Panc1 (cell line): ENCODE results near the gene PIP4P1. TPM values are rescaled to one million over a fixed set of nuclear protein-coding genes. Genes with fewer than 3 reads are reported as not detected.

Source experiments
- ATAC-seq: fragments of 200-7000 bp; cut with Tn5 transposase; 2 replicates; pipeline ENCODE4 v1.9.1; 2020; ENCODE audit warnings: mild to moderate bottlenecking, moderate library complexity
- BruUV-seq: library from RNA; stranded (reverse); fragments of 400-500 nt; replicated peaks from 2 replicates; lab custom pipeline; 2021; lab: Mats Ljungman, UMichigan
- CTCF ChIA-PET: fragments of 300-600 bp; sonication (Branson Sonifier 250); formaldehyde crosslinking; loops from one replicate; lab custom pipeline; 2022; ENCODE audit warnings: antibody characterized with exemption; lab: Charles Lee
- POLR2A ChIA-PET: fragments of 300-600 bp; sonication (Branson Sonifier 250); formaldehyde crosslinking; loops from one replicate; lab custom pipeline; 2022; ENCODE audit warnings: antibody characterized with exemption; lab: Charles Lee
- DNase-seq: peaks from one replicate; pipeline ENCODE4 v3.0.0-alpha.2; 2010; ENCODE audit warnings: low read depth, low spot score
- H3K27ac ChIP-seq: 2 replicates; pipeline ENCODE4 v1.5.1; 2011; ENCODE audit warnings: mild to moderate bottlenecking, low read length, inconsistent platforms
- H3K27me3 ChIP-seq: fragments of 200-500 bp; sonication (Bioruptor generic); 2 replicates; pipeline ENCODE4 v1.6.0; 2014; ENCODE audit warnings: low read length, inconsistent platforms; ENCODE audit not compliant: control insufficient read depth, insufficient read depth
- H3K36me3 ChIP-seq: fragments of 200-500 bp; sonication (Bioruptor generic); 2 replicates; pipeline ENCODE4 v1.5.1; 2014; ENCODE audit warnings: inconsistent platforms, mild to moderate bottlenecking, low read length, moderate library complexity; ENCODE audit not compliant: control insufficient read depth, insufficient read depth
- H3K4me1 ChIP-seq: 2 replicates; pipeline ENCODE4 v1.5.1; 2011; ENCODE audit warnings: inconsistent platforms, mild to moderate bottlenecking, low read length, moderate library complexity; ENCODE audit not compliant: control insufficient read depth, insufficient read depth
- H3K4me3 ChIP-seq, 2 experiments: 2 replicates each; pipeline ENCODE4 v1.5.1; 2011 to 2012; ENCODE audit warnings: low read depth in 2 of 2, low read length in 2 of 2, mild to moderate bottlenecking in 2 of 2, inconsistent platforms in 1 of 2, moderate library complexity in 1 of 2
- H3K9me3 ChIP-seq: fragments of 200-500 bp; sonication (Bioruptor generic); 2 replicates; pipeline ENCODE4 v1.5.1; 2014; ENCODE audit warnings: low read depth, mild to moderate bottlenecking, inconsistent platforms, low read length, moderate library complexity; ENCODE audit not compliant: control insufficient read depth, insufficient read depth
- CTCF ChIP-seq: fragments of 450-650 bp; IDR thresholded peaks from 2 replicates; pipeline ENCODE4 v1.5.1; 2017; ENCODE audit warnings: mild to moderate bottlenecking
- POLR2AphosphoS5 ChIP-seq: IDR thresholded peaks from 2 replicates; pipeline ENCODE4 v1.6.1; 2012; ENCODE audit warnings: mild to moderate bottlenecking, low read depth, low read length, moderate library complexity
- REST ChIP-seq, 2 experiments: IDR thresholded peaks; 2 replicates each; pipeline ENCODE4 v1.6.1; 2011 to 2012; ENCODE audit warnings: low read depth in 2 of 2, control low read depth in 1 of 2, low read length in 1 of 2, mild to moderate bottlenecking in 1 of 2, moderate library complexity in 1 of 2; ENCODE audit not compliant: insufficient read depth in 1 of 2
- SIN3A ChIP-seq: IDR thresholded peaks from 2 replicates; pipeline ENCODE4 v1.6.1; 2012; ENCODE audit warnings: low read depth, mild to moderate bottlenecking, low read length, moderate library complexity, borderline replicate concordance; ENCODE audit not compliant: insufficient read depth
- TCF7L2 ChIP-seq: IDR thresholded peaks from 2 replicates; pipeline ENCODE4 v1.6.1; 2011; ENCODE audit warnings: mild to moderate bottlenecking, low read depth, low read length, inconsistent platforms
- in situ Hi-C: cut with HindIII; loops from 2 replicates; pipeline ENCODE4 v1.10.0; 2016; ENCODE audit warnings: low sequenced_read_pairs, low pct_unique_long_range_greater_than_20kb
- intact Hi-C: fragments of 100-400 bp; cut with micrococcal nuclease; formaldehyde crosslinking; loops from one replicate; pipeline ENCODE4 v1.10.0; 2022; ENCODE audit not compliant: unreplicated experiment
- total RNA-seq: library from RNA; stranded (reverse); gene quantifications from one replicate; pipeline ENCODE4 v1.2.1, GENCODE V29; 2021; ENCODE audit not compliant: unreplicated experiment

Gene PIP4P1
- total RNA-seq, 1 experiment from 2014 or later = 34.8 TPM

GRCh38 chr14:20460458-20461224, 593 bp downstream of the PIP4P1 start:
- POLR2A ChIA-PET = interaction anchor here (1.1 to 1.2 kb wide), 2 partner anchors 9 to 117 kb away, joined by 4 to 5 read pairs; partner anchors contain the start of genes PARP2 and PNP
- in situ Hi-C loops = no loop called here
- Histone ChIP-seq H3K27ac (peak overlapping the region; percentile 73), H3K36me3 (peaks cover 11% of the 10 kb centered on the region), H3K4me1 (peaks cover 34% of the 10 kb centered on the region), H3K27me3 (no peaks in the 10 kb centered on the region), H3K4me3 (peak overlapping the region; percentile 82 to 91), H3K9me3 (no peaks in the 10 kb centered on the region)
- CTCF ChIA-PET = no interaction called here
- intact Hi-C loops = no loop called here
- BruUV-seq = no TSS peak
- TF ChIP-seq REST (IDR thresholded peaks at IDR 0.05; ENCODE audit: insufficient read depth in 1 of 2, low read depth in 2 of 2, low read length in 1 of 2) (no peak), SIN3A (no peak), TCF7L2 (no peak), CTCF (no peak), POLR2AphosphoS5 (no peak)
- DNase-seq = no peak
- peak; percentile 37 for ATAC-seq

GRCh38 chr14:20458031-20458789, 3.0 kb downstream of the PIP4P1 start:
- Histone ChIP-seq H3K4me3 (no peak overlapping the region), H3K9me3 (no peaks in the 10 kb centered on the region), H3K27ac (no peak overlapping the region; the same call in 1 of the 2 replicates), H3K27me3 (no peaks in the 10 kb centered on the region), H3K4me1 (peaks cover 39% of the 10 kb centered on the region), H3K36me3 (peaks cover 16% of the 10 kb centered on the region)
- no peak for TF ChIP-seq REST (IDR thresholded peaks at IDR 0.05; ENCODE audit: insufficient read depth in 1 of 2, low read depth in 2 of 2, low read length in 1 of 2)
- TF ChIP-seq POLR2AphosphoS5 = peak; percentile 61; the same call in 1 of the 2 replicates
- no TSS peak for BruUV-seq
- no peak for ATAC-seq
- POLR2A ChIA-PET = no interaction called here
- CTCF ChIA-PET = no interaction called here
- intact Hi-C loops = no loop called here
- in situ Hi-C loops = no loop called here
- DNase-seq = no peak
